OCI-LY1 (cell line): ENCODE measurements around the gene XRRA1.

Experiments used
- EZH2 ChIP-seq: fragments of 200-600 bp; sonication (generic), shearing (Covaris generic); IDR thresholded peaks from 2 replicates; pipeline ENCODE4 v1.8.0; 2017; ENCODE audit warnings: borderline replicate concordance, mixed run types, mild to moderate bottlenecking, antibody characterized with exemption, low read length, moderate library complexity, mixed read lengths
- TF ChIP-seq, protein P1 (sequence below): fragments of 200-600 bp; sonication (generic), shearing (Covaris generic); IDR thresholded peaks from 2 replicates; pipeline ENCODE4 v1.5.1; 2017; ENCODE audit warnings: mild to moderate bottlenecking, antibody characterized with exemption, low read length, moderate library complexity, mixed read lengths

DNA sequence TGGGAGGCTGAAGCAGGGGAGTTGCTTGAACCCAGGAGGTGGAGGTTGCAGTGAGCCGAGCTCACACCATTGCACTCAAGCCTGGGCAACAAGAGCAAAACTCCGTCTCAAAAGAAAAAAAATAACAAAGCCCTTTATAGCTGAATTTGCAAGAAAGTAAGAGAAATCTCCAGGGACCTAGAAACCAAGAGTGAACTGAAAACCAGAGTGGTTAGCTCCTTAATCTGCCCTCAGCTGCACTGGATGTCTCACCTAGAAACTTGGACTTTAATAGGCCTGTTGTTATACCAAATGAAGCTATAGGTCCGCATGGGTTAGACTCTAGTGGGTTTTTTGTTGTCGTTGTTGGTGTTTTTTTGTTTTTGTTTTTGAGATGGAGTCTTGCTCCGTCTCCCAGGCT lies 44.0 kb upstream of the XRRA1 start:
- TF ChIP-seq, protein P1, sequence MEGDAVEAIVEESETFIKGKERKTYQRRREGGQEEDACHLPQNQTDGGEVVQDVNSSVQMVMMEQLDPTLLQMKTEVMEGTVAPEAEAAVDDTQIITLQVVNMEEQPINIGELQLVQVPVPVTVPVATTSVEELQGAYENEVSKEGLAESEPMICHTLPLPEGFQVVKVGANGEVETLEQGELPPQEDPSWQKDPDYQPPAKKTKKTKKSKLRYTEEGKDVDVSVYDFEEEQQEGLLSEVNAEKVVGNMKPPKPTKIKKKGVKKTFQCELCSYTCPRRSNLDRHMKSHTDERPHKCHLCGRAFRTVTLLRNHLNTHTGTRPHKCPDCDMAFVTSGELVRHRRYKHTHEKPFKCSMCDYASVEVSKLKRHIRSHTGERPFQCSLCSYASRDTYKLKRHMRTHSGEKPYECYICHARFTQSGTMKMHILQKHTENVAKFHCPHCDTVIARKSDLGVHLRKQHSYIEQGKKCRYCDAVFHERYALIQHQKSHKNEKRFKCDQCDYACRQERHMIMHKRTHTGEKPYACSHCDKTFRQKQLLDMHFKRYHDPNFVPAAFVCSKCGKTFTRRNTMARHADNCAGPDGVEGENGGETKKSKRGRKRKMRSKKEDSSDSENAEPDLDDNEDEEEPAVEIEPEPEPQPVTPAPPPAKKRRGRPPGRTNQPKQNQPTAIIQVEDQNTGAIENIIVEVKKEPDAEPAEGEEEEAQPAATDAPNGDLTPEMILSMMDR: no peak
- no peak for TF ChIP-seq EZH2
